Hematopoietic multipotent progenitor cell treated with erythropoietin and hydrocortisone succinate and interleukin-3 and kit ligand, for 8 days (in vitro differentiated cells): ENCODE measurements around the gene ATP8B4.
"Not testable (repeated sequence)": the region's sequence is repeated elsewhere in the genome, so short reads cannot be mapped to it uniquely, and the experiment has no call there.

Experiments used
- DNase-seq: peaks from one replicate; pipeline ENCODE4 v3.0.0-alpha.2; 2015

The ATP8B4 gene

GRCh38 chr15:50003786-50004334 is 115.2 kb downstream of the ATP8B4 start:
- DNase-seq: peak; percentile 89

GRCh38 chr15:49991587-49991986 is 127.4 kb downstream of the ATP8B4 start:
- no peak for DNase-seq

- DNase-seq: no peak
These were observed 128.0 kb downstream of the ATP8B4 start for GRCh38 chr15:49990835-49991545.

- DNase-seq: no peak
These were observed 129.5 kb downstream of the ATP8B4 start for GRCh38 chr15:49989498-49989897.

- no peak for DNase-seq
These were observed 130.3 kb downstream of the ATP8B4 start for GRCh38 chr15:49988766-49989165.

- no peak for DNase-seq
These were observed 131.1 kb downstream of the ATP8B4 start for GRCh38 chr15:49987896-49988295.

GRCh38 chr15:49987198-49987785 is 131.7 kb downstream of the ATP8B4 start:
- DNase-seq: no peak

- DNase-seq: no peak
These were observed 132.7 kb downstream of the ATP8B4 start for GRCh38 chr15:49986326-49986725.

GRCh38 chr15:49985463-49985862 is 133.6 kb downstream of the ATP8B4 start:
- no peak for DNase-seq

GRCh38 chr15:49984436-49984835 is 134.6 kb downstream of the ATP8B4 start:
- no peak for DNase-seq

- DNase-seq: no peak
These were observed 136.4 kb downstream of the ATP8B4 start for GRCh38 chr15:49982584-49982983.

GRCh38 chr15:49979705-49980382 is 139.2 kb downstream of the ATP8B4 start:
- DNase-seq: no peak

- DNase-seq: no peak
These were observed 140.9 kb downstream of the ATP8B4 start for GRCh38 chr15:49978121-49978520.

- DNase-seq: no peak
These were observed 141.7 kb downstream of the ATP8B4 start for GRCh38 chr15:49977306-49977705.

- no peak for DNase-seq
These were observed 154.5 kb downstream of the ATP8B4 start for GRCh38 chr15:49964551-49964950.

GRCh38 chr15:49964061-49964460 is 155.0 kb downstream of the ATP8B4 start:
- DNase-seq: no peak

- DNase-seq: not testable (repeated sequence)
These were observed 155.8 kb downstream of the ATP8B4 start for GRCh38 chr15:49963033-49963772.

- no peak for DNase-seq
These were observed 156.9 kb downstream of the ATP8B4 start for GRCh38 chr15:49962044-49962602.

- no peak for DNase-seq
These were observed 165.6 kb downstream of the ATP8B4 start for GRCh38 chr15:49953421-49953820.

- no peak for DNase-seq
These were observed 172.4 kb downstream of the ATP8B4 start for GRCh38 chr15:49946681-49947080.

- DNase-seq: no peak
These were observed 184.5 kb downstream of the ATP8B4 start for GRCh38 chr15:49934487-49934886.

- DNase-seq: peak; percentile 9
These were observed 191.7 kb downstream of the ATP8B4 start for GRCh38 chr15:49927189-49927861.
